HG03521 (cell line): Measurements from ENCODE around the gene TNIP2.
"Not testable (repeated sequence)": the region's sequence is repeated elsewhere in the genome, so short reads cannot be mapped to it uniquely, and the experiment has no call there.

Experiments
- ATAC-seq: cut with Tn5 transposase; IDR thresholded peaks from one replicate; pipeline ENCODE4 v1.9.1; 2021; ENCODE audit warnings: mild to moderate bottlenecking, moderate library complexity; ENCODE audit not compliant: unreplicated experiment

TNIP2 gene

DNA sequence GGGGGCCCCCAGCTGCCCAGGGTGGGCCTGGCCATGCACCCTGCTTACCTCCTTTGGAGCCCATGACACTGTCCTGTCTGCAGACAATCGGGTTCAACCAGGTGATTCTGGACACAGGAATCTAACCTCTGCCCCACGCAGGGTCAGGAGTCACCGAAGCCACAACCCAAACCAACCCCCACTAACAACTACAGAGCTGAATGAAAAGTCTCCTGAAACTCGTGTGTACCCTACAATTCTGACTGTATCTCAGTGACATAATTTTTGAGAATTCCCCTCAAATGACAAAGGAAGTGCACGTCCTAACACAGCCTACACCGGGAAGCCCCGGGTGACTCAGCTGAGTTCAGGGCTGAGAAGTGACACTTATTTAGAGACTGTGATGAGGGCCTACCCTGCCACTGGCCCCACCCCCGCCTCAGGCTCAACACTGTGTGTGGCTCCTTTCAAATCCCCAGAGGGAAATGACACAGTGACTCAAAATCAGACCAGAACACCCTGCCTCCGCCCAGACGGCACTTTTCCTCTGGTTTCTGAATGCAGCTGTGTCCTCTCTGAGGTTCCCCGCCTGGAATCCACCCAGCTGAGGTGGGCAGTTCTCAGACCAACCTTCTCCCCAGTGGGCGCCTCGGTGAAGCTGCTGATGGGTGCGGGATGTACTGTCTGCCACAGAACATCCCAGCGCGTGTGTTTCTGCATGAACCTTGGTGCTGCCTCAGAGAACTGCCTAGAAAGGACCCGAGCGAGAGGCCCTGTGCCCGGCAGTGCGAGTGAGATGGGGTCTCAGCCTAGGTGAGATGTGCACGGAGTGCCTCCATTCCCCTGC is 9.9 kb downstream of the TNIP2 start:
- ATAC-seq, result peak; percentile 86

DNA sequence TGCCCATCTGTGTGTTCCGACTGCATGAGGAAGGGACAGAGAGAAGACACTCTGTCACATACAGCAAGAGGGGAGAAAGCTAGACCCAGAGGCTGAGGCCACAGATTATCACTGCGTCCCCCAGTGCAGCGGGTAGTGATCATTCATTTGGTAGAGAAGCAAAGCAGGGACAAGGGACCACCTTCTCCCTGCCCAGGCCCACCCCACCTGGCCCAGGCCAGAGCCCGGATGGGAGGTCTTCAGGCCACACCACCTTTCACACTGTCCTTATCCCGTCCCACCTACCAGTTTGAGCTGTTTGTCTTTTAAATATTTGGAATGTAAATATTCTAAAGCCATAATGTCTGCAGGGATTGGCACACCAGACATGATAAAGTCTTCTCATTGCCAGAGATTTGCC is 10.6 kb downstream of the TNIP2 start:
- ATAC-seq, result no peak

DNA sequence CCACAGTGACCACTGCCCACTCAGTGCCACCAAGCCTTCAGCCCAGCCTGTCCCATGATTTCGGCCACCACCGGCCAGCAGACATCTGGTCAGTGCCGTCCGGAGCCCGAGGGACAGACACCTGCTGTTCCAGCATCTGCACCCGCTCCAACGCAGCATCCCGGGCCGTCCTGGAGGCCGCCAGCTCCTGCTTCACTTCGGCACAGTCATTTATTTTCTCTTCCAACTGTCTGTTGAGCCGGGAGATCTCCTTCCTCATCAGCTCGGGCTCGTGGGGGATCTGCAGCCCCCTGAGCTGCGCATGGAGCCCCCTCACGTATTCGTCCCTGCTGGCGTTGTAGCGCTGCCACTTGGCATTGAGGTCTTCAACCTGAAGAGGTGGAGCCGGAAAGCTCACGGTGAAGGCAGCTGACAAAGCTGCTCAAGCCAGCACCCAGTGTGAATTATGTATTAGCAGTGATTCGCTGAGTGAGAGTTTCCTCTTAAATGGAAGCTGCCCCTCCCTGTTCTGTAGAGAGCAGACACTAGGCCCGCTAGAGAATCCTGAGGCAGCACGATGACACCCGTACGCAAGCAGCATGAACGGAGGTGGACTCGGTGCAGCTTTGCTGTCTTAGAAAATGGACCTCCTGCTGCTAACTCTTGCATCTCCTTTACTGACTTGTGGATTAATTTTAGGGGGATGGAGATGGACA is 11.4 kb downstream of the TNIP2 start:
- no peak for ATAC-seq

DNA sequence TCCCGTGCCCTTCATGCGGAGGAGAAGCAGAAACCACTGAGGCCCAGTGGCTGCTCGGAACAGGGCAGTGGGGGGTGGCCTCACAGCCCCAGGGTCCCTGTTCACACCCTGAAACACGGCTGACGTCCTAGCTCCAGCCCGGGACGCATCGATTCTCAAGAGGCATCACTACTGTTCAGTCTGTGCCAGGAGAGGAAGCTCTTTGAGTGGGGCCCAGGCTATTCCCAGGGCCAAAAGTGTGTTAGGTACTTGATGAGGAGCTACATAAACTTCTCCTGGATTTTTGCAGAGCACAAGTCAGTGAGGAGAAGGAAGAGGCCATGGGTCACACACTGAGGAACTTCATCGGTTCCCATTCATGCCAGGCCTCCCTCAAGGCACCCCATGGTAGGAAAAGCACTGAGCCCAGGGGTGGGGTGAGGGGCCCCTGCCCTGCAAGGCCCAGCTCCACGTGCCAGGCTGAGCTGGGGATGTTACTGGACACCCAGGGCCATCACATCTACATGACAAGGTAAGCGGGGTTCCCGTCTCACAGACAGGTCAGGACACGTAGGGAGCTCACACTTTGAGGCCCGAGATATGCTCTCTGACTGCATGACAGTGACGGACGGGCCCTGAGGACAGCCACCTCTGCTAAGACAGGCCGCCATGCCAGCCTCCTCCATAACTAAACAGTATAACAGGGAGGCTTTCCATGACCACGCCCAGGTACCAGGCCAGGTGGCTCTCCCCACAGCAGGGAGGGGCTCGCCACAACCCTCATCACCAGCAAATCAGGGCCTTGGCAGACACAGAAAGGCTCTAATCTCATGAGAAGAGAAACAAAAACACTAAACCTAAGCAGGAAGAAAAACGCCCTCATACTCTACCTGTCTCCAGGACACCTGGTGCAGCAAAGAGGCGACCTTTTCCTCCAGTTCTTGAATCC is 12.4 kb downstream of the TNIP2 start:
- no peak for ATAC-seq

DNA sequence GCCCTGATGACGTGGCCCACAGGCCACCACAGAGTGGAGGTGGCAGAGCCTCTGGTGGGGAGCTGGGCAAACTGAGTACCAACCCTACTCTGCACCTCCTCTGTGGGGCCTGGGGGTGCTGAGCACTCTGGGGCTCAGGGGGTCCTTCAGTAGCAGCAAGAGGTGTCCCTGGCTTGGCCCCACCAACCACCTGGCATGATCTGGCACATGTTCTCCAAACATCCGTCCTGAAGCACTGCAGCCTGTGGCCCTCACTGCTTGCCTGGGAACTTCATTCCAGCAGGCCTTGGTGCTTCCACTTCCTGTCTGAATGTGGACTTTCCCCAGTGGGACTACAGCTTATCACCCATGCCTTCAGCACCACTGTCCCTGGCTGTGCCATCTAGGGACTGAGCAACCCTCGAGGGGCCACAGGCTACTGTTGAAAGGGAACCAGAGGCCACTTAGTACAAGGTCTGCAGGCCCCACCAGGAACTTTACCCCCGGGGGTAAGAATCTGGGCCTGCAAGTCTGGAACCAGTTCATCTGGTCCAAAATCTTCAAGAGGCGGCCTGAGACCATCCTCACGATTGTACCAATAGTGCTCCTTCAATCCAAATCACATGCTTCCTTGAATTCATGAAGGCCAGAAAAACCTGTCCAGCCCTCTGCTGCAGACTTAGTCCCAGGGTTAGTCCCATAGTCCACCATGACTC is 13.2 kb downstream of the TNIP2 start:
- ATAC-seq, result no peak

DNA sequence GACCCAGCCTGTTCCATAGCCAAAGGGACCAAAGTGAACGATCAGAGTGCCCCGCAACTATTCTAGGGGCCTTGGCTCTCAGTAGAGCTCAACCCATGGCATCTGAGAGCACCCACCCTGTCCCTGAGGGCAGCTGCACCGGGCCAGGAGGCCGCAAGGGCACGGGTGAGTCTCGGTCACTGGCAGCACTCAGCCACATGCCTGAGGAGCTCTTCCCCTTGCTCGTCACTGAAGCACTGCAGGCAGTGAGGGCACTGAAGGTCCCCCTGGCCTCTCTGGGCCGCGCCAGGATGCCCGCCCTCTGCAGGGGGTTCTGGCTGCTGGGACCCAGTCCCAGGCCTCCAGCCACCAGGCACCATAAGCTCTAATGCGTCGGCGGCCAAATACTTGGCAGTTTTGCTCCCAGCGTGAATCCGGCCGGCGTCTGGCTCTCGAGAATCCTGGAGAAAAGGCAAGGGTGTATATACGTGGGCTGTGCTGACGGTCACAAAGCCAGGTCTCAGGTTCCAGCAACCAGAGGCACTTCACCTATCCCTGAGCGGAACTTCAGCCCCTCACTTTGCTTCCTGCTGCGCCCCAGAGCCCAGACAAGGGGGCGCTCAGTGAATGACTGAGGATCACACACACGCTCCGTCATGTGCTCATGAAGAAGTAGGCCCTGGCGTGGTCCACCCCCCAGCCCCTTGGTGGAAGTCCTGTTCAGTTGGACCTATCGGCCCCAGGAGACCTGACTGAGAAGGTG is 13.9 kb downstream of the TNIP2 start:
- ATAC-seq, result no peak

DNA sequence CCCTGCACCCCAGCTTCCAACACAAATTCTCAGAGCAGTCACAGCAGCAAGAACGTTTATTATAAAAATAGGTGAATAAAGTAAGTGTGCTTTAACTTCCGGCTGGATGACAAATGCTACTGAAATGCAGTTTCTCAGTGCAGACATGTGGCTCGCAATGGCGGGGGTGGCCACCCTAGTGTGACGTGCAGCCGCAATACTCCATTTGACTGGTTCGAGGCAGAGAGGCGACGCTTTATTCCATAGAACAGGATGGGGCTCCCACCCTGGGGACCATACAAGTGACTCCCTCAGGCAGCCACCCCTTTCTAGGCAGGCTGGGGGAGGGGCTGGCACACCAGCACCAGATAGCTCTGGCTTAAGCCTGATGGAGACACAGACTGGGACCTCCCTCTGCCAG is 14.5 kb downstream of the TNIP2 start:
- no peak for ATAC-seq

DNA sequence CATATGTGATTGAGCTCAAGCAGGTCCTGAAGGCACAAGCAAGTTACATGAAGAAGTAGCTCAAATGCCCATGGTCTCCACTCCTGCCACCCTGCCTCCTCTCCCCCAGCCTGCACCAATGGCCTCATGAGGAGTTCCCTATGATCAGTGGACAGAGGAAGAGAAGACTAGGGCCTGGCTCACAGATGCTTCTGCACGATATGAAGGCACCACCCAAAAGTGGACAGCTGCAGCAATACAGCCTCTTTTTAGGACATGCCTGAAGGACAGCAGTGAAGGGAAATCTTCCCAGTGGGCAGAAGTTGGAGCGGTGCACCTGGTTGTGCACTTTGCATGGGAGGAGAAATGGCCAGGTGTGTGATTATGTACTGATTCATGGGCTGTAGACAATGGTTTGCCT is 17.8 kb downstream of the TNIP2 start:
- ATAC-seq, result not testable (repeated sequence)

DNA sequence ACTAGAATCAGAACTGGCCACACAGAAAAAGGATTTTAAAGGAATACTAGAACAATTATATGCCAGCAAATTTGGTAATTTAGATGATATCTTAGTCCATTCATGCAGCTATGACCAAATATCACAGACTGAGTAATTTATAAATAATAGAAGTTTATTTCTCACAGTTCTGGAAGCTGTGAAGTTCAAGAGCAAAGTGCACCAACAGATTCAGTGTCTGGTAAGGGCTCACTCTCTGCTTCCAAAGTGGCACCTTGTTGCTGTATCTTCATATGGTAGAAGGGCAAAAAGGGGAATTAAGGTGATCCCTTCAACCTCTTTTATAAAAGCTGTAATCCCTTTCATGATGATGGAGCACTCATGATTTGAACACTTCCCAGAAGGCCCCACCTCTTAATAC is 20.3 kb downstream of the TNIP2 start:
- ATAC-seq, result no peak

DNA sequence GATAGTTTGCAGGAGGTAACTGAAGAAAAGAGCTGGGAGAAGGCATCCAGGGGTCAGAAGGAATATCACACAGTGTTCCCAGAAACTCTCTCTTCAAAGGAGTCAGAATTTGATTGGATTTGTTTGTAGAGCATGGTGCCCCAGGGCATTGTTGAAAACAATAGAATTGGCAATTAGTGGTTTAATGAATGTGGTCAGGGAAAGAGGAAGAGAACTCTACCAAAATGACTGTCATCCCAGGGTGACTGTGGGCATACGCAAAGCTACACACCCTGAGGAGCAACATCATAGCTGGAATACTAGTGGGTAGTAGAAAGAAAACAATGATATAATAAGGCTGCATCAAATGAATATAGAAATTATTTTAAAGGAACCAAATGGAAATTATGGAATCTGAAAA is 21.5 kb downstream of the TNIP2 start:
- ATAC-seq, result no peak

DNA sequence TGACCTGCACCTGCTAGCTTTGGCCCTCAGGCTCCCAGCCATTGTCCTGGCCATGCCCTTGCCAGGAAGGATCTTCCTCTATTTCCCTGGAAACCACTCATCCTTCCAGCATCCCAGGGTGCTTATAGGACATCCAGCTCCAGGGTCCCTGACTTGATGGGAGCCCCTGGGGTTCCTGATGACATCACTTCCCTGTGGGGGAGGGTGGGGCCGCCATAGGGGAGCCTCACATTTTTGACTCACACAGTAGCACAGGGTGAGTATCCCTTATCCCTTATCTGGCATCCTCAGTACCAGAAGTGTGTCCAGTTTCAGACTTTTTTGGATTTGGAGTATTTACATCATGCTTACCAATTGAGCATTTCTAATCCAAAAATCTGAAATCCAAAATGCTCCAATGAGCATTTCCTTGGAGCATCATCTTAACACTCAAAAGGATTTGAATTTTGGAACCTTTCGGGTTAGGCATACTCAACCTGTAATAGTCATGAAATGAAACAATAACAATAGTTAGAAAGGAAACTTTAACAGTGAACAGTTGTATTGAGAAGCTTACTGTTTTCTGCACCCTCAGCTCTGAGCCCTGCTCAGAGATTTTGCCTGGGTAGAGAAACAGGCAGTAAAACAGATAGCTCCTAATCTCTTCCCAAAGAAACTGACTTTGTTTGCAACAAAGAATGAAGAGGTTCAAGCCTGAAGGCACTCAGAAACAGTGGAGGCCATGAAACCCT is 22.1 kb downstream of the TNIP2 start:
- no peak for ATAC-seq

DNA sequence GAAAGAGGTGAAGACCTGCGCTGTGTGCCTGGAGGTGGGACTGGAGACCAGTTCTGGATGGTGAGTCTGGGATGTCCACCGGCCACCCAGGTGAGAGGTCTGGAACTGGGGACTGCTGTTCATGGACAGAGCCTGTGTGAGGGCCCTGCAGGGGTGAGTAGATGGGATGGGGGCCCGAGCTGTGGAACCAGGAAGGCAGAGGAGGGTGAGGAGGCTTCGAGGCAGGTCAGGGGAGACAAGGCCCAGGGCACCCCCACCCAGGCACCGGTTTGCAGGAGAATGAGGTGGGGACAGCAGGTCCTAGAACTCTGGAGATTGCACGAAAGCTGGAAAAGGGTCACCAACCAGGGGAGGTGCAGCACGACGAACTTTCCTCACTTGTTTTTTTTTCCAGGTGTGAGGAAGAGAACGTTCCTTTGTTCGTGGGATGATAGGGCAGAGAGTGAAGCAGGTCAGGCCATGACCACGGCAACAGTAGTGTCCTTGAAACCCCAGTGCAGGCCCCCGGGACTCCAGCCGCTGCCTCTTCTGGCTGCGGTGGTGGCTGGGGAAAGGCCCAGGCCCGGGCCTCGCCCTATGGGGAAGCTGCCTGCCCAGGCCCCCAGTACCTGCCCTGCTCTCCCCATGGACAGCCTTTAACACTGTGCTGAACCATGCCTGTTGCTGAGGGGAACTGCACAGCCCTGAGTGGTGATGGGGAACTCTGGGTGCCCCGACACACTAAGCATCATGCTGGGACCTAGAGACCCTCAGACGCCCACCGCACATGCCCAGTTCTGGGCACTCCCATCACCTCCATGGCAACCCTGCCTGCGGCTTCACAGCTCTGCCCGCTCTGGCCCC is 22.9 kb downstream of the TNIP2 start:
- no peak for ATAC-seq

DNA sequence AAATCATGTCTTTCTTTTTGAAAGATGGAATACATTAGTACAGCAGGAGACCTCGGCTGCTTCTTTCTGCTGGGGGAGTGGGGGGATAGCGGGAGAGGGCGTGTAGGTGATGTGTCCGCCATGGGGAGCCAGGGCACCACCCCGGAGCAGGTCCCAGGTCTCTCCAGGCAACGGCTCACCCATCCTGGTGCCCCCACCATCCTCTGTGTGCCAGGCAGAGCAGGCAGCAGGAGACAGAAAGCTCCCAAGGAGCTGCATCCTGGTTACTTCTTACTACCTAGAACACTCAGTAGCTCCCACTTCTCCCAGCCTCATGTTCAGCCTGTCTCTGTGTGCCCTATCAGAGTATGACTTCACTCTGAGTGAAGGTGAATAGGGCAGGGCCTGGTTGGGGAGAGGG is 23.6 kb downstream of the TNIP2 start:
- ATAC-seq, result no peak

DNA sequence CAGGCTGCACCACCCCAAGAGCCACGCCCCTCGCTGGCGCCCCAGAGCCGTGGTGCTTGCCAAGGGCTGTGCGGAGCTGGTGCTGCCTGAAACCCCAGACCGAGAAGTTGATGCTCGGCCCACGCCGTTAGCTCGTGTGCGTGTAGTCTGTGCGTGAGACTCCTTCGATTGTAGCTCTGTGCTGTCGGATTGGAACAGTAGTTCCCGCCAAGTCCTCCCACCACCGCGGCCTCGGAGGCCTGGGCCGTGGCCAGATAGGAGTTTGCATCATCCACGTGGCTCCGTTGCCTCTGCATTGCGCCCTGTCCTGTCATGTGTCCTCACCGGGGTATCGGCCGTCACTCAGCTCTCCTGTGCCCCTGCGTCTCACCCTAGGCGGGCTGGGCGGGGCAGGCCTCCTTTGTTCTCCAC is 24.2 kb downstream of the TNIP2 start:
- ATAC-seq, result no peak

DNA sequence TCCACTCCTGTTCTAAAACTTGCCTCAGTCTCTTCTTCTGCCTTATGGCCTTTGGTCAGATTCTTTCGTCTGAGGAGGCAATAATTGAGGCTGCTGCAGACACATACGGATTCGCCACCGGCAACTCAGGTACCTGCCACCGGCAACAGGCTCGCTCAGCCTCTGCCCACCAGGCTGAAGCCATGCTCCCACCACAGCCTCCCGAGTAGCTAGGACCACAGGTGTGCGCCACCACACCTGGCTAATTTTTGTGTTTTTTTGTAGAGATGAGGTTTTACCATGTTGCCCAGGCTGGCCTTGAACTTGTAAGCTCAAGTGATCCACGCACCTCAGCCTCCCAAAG is 26.6 kb downstream of the TNIP2 start:
- ATAC-seq, result no peak

DNA sequence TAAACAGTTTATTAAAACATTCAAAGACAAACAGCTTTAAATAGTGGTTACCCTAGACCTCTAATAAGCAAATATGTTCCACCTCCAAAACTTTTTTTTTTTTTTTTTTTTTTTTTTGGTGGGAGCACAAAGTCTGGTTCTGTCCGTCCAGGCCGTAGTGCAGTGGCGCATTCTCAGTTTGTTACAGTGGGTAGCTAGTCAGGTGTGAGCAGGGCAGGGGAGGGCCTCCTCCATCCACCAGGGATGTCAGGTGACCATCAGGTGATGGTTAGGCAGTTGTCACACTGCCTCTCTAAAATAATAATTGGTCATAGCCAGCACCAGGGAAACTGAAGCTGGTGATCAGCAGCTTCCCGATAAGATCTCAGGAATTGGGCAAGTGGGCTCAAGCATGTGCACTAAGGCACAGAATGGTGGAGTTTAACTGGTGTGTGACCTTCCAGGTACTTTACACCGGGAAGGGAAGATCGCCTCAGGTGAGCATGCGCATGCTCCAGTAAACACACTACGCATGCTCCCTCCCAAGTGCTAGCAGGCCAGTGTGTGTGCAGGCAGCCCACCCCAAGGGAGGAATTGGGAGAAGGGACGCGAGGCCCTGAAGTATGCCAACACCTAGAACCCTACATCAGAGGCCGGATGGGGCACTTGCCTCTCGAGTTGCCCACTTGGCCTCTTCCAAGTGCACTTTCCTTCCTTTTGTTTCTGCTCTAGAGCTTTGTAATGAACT is 27.2 kb downstream of the TNIP2 start:
- ATAC-seq, result no peak

DNA sequence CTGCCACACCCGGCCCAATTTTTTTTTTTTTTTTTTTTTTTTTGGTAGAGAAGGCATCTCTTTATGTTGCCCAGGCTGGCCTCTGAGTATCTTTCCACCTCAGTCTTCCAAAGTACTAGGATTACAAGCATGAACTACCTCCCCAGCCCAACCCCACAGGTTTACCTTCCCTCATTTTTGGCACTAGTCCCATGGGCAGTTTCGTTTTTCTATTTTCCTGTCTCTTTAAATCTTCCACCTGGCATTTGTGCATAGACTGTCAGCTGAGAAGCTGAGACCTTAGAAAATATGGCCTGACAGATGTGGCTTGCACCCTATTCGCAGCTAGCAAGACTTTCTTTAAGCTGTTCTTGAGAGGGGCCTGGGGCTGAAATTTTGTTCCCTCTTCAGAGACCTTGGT is 27.9 kb downstream of the TNIP2 start:
- no peak for ATAC-seq

DNA sequence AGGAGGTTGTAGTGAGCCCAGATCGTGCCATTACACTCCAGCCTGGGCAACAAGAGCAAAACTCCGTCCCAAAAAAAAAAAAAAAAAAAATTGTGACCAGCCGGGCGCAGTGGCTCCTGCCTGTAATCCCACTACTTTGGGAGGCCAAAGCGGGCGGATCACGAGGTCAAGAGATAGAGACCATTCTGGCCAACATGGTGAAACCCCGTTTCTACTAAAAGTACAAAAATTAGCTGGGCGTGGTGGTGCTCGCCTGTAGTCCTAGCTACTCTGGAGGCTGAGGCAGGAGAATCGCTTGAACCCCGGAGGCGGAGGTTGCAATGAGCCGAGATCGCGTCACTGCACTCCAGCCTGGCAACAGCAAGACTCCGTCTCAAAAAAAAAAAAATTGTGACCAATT is 29.3 kb downstream of the TNIP2 start:
- ATAC-seq, result not testable (repeated sequence)
